NCI-H1436 treated with DMSO at 0.1 percent for 48 hours (cell line): ENCODE data around the gene VPS13D.

Source experiments
- DNase-seq: peaks from one replicate; lab custom pipeline; 2025; lab: John Stamatoyannopoulos, UW

The VPS13D gene

GRCh38 chr1:12433323-12434053, 203.7 kb downstream of the VPS13D start:
- DNase-seq: no peak

DNA sequence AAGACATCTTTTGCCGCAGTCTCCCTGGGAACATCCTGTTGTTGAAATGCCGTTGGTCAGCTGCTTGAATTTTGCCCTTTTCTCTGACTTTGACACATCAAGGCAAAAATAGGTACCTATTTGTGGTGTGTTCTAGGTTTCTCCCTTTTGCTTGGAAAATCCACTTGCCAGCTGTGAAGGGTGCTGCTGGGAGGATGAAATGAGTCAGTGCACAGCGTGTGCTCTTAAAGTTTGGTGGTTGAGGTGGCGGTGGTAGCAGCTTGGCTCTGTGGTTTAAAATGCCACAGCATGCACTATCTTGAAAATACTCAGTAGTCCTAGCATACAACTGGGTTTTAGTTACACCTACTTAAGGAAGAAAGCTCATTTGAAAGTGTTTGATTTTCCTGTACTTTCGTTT, 204.3 kb downstream of the VPS13D start:
- DNase-seq: no peak

GRCh38 chr1:12434686-12435085, 204.9 kb downstream of the VPS13D start:
- no peak for DNase-seq

- DNase-seq: no peak
Observed at GRCh38 chr1:12435639-12436344, 206.0 kb downstream of the VPS13D start.

GRCh38 chr1:12436345-12436658, 206.5 kb downstream of the VPS13D start:
- no peak for DNase-seq

DNA sequence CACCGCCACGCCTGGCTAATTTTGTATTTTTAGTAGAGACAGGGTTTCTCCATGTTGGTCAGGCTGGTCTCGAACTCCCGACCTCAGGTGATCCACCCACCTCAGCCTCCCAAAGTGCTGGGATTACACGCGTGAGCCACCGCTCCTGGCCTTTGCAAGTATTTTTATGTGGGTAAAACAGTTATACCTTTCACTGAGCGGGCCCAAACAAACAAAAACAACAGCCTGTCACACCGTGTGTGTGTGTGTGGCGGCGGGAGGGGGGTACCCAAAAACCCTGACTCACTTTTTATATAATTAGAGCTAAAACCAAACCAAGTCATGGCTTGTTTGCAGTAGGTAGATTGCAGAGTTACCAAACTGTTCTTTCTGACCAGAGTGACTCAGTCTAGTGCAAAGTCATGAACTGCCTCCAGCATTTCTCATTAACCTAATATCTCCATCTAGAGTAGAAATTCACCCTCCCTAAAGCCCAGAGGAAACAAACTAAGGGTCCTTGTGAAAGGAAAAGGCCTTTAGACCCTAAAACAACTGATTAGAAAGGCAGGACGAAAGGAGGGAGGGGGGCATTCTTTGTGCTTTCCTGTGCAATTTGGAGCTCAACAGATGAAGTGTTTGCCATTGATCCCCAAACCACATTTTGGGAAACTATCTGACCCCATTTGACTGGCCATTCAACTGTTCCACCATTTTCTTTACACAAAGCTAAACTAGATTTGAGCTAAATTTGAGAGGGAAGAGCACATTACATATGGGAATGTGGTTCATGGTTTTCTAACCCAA, 207.2 kb downstream of the VPS13D start:
- DNase-seq: no peak

DNA sequence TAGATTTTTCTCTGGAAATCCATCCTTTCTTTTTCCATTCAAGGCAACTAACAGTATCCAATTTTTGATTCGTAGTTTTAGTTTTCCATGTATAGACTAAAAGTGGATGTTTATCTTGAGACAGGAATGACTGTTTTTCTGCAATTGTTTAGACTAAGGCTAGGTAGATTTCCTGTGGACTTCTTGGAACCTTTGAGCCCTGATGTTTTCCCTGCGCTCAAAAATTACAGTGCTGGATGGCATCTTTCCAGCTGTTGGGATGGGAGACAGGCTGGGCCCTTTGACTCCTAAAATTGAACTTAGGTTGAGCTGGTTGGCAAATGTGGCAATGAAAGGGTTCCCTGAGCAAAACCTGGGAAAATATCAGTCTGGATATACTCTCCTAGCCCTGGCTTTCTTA, 207.8 kb downstream of the VPS13D start:
- DNase-seq: no peak

DNA sequence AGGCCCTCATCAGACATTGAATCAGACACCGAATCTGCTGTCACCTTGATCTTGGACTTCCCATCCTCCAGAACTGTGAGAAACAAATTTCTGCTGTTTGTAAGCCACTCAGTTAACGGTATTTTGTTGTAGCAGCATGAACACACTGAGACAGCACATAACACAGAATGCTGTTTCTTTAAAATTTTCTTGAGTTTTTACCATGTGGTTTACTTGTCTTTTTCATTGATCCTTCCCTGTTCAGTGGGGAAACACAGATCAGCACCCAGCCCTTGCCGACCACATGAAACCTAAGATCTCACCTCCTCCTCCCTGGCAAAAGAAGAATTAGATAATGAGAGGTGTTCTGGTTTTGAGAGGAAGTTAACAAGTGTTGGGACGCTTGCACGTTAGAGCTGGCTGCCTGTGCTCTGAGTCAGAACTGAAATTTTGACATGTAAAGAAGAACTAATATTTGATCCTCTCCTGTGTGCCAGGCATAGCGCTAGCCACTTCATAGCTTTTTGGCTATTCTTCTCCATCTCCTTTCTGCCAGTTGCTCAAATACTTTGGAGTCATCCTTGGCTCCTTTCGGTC, 208.6 kb downstream of the VPS13D start:
- DNase-seq: no peak

GRCh38 chr1:12439073-12439472, 209.2 kb downstream of the VPS13D start:
- no peak for DNase-seq

GRCh38 chr1:12441414-12442105, 211.7 kb downstream of the VPS13D start:
- DNase-seq: no peak

- DNase-seq: no peak
Observed at GRCh38 chr1:12442217-12442616, 212.4 kb downstream of the VPS13D start.

DNA sequence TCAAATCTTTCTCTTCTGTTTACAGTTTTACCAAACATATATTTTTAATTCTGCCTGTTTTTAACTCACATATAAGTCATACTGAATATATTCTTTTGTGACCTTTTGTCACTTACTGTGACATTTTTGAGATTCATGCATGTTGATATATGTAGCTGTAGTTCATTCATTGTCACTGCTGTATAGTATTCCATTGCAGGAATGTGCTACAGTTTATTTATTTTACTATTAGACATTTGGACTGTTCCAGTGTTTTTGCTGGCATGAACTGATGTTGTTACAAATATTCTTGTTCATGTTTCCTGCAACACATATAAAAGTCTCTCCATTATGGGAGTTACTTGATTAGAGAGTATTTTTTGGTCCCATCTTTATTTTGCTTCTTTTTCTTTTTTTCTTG, 213.3 kb downstream of the VPS13D start:
- DNase-seq: no peak

- DNase-seq: no peak
Observed at GRCh38 chr1:12444329-12444841, 214.6 kb downstream of the VPS13D start.

GRCh38 chr1:12445257-12445656, 215.4 kb downstream of the VPS13D start:
- no peak for DNase-seq

DNA sequence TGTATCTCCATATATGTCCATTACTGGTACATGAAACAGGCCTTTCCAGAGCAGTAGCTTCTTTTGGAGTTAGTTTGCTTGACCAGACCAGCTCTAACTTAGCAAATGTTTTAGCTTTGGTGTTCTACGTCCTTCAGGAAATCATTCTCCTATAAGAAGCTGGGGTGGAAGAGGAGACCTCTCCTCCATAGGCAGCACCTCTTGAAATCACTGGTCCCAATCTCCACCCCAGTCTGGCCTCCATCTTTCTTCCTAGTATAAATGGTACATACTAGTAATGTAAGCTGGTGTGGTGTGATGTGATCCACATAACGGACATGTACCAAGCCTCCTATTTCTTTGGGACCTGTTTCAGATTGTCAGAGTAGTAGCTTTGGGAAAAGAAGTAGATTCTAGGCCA, 216.8 kb downstream of the VPS13D start:
- DNase-seq: no peak

DNA sequence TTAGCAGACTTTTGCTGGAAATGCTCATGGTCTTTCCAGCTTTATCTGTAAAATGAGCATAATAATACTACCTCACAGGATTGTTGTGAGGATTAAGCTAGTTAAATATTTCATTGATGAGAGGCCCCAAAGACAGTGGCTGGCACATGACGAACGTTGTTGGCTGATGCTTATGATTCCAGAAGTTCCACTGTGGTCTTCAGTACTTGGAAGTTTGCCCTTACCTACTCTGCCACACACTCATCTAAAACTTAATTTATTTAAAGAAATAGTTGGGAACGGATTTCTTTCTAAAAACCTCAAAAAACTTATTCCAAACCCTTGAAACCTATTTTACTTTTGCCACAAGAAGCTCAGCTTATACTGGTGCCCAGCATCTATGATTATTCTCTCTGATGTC, 217.5 kb downstream of the VPS13D start:
- DNase-seq: no peak

DNA sequence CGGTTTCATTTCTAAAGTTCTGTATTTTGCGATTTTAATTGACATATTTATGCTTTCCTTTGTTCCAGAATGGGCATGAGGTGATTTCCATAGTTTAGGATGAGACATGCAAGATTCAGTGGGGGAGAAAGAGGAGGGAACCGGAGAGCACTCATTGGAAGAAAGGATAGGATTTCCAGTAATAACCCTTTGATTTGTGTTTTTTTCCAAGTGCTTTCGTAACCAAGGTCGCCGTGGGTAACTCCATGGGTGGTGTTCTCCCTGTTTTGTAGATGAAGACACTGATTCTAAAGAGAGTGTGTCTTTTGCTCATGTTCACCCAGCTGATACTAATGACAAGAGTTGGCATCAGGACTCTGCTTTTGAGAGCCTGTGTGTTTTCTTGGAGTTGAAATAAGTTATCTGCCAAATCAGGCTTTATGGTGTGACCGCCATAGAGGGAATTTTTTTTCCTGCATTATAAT, 218.1 kb downstream of the VPS13D start:
- DNase-seq: no peak

DNA sequence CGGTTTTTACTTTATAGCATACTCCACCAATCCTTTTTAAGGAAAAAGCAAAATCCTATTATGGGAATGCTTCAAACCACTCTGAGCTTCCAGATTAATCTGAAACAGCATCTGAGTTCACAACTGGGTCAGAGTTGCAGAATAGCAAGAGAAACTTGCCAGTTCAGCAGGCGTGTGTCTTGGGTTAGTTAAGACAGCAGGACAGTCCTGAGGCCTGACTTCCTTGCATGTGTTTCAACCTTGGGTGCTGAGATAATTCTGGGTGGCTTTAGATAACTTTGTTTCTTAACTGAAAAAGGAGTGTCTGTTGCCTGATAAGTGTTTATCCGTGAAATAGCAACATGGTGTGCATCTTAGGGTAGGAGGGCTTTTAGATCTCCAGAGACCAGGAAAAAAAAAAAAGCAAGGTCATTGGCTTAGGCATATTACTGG, 218.9 kb downstream of the VPS13D start:
- DNase-seq: no peak

DNA sequence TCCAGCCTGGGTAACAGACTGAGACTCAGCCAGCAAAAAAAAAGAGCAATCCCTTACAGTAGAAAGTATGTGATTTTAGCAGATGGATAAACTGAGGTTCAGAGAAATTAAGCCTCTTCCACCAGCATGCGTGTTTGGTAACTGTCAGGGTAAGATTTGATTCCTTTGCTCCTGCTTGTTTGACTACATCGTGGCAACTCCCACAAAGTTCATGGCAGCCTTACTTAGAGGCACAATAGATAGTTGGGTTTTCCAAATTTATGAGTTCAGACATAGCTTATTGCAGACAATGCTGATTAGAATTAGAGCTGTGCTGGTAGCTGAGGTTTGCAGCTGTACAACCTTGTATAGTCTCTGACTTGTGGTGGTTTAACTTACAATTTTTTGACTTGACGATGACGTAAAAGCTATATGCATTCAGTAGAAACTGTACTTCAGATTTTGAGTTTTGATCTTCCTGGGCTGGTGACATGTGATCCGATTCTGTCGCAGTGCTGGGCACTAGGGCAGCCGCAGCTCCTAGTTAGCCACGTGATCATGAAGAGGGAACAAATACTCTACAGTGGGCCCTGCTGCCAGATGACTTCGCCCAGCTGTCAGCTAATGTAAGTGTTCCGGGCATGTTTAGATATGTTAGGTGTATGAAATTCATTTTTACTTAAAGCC, 220.4 kb downstream of the VPS13D start:
- no peak for DNase-seq

- DNase-seq: no peak
Observed at GRCh38 chr1:12450756-12451559, 221.1 kb downstream of the VPS13D start.
